ENCODE data around the gene SLC34A2. TPM values are rescaled to one million over a fixed set of nuclear protein-coding genes. Genes with fewer than 3 reads are reported as not detected.
"Not testable (repeated sequence)": the region's sequence is repeated elsewhere in the genome, so short reads cannot be mapped to it uniquely, and the experiment has no call there.

SLC34A2 gene
- total RNA-seq, 1 donor from 2014 or later, result 0.32 TPM

GRCh38 chr4:25656031-25656430 lies 380 bp downstream of the SLC34A2 start:
- TF ChIP-seq, protein P1, sequence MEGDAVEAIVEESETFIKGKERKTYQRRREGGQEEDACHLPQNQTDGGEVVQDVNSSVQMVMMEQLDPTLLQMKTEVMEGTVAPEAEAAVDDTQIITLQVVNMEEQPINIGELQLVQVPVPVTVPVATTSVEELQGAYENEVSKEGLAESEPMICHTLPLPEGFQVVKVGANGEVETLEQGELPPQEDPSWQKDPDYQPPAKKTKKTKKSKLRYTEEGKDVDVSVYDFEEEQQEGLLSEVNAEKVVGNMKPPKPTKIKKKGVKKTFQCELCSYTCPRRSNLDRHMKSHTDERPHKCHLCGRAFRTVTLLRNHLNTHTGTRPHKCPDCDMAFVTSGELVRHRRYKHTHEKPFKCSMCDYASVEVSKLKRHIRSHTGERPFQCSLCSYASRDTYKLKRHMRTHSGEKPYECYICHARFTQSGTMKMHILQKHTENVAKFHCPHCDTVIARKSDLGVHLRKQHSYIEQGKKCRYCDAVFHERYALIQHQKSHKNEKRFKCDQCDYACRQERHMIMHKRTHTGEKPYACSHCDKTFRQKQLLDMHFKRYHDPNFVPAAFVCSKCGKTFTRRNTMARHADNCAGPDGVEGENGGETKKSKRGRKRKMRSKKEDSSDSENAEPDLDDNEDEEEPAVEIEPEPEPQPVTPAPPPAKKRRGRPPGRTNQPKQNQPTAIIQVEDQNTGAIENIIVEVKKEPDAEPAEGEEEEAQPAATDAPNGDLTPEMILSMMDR (IDR thresholded peaks at IDR 0.05; ENCODE audit: insufficient read depth, low read depth, low read length), result no peak
- TF ChIP-seq EZH2 (IDR thresholded peaks at IDR 0.05; ENCODE audit: insufficient read depth, low read length), result no peak
- FAIRE-seq (no peak), DNase-seq (ENCODE audit: low read depth) (no peak)
- H3K9me3 ChIP-seq (ENCODE audit: insufficient read depth, low read depth, low read length), result no peaks in the 10 kb centered on the region
- Mint-ChIP-seq H3K27me3 (ENCODE audit: low read depth, unreplicated experiment) (peaks cover 65% of the 10 kb centered on the region), H3K9me3 (ENCODE audit: unreplicated experiment) (no peaks in the 10 kb centered on the region), H3K4me3 (ENCODE audit: unreplicated experiment) (no peak overlapping the region), H3K36me3 (ENCODE audit: low read depth, unreplicated experiment) (no peaks in the 10 kb centered on the region), H3K27ac (ENCODE audit: unreplicated experiment) (no peak overlapping the region), H3K4me1 (ENCODE audit: low read depth, unreplicated experiment) (peaks cover 23% of the 10 kb centered on the region)
- no peaks in the 10 kb centered on the region for H3K79me2 ChIP-seq (ENCODE audit: insufficient read depth, low read length)
- H2AFZ ChIP-seq (ENCODE audit: low read depth, low read length), result no peak overlapping the region
- H3K4me2 ChIP-seq (ENCODE audit: low read length), result peak overlapping the region; percentile 68
- H3K9ac ChIP-seq (ENCODE audit: low read length), result no peak overlapping the region
- no peaks in the 10 kb centered on the region for H3K36me3 ChIP-seq (ENCODE audit: insufficient read depth, low read length)
- H3K4me3 ChIP-seq (ENCODE audit: insufficient read depth, low read depth, low read length), result peak overlapping the region; percentile 23
- peaks cover 24% of the 10 kb centered on the region for H3K4me1 ChIP-seq (ENCODE audit: insufficient read depth, low read length)
- H3K27ac ChIP-seq (ENCODE audit: low read depth, low read length), result no peak overlapping the region
- no peaks in the 10 kb centered on the region for H4K20me1 ChIP-seq (ENCODE audit: insufficient read depth, low read length)
- peaks cover 31% of the 10 kb centered on the region for H3K27me3 ChIP-seq (ENCODE audit: insufficient read depth, low read length)

DNA sequence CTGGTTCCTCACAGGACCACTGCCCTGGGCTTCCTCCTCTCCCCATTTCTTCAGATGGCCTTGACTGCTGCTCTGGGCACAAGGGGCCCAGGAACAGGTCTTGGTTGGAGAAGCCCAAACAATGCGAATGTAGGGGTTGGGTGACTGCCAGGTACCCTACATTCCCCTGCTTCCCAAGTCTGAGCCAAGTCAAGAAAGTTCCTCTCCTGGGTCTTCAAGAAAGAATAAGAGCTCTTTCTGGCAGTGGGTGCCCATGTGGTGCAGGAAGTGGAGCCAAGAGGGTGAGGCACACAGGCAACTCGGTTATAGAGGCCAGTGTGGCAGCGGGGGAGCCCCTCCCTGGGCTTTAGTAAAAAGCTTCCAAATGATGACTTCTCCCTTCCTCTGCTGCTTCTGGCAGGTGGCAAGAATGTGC lies 2.7 kb downstream of the SLC34A2 start:
- peaks cover 11% of the 10 kb centered on the region for H3K4me1 Mint-ChIP-seq (ENCODE audit: low read depth, unreplicated experiment)
- no peaks in the 10 kb centered on the region for H3K36me3 Mint-ChIP-seq (ENCODE audit: low read depth, unreplicated experiment)
- DNase-seq (ENCODE audit: low read depth) (no peak), FAIRE-seq (no peak)
- no peaks in the 10 kb centered on the region for H3K9me3 ChIP-seq (ENCODE audit: insufficient read depth, low read depth, low read length)
- H3K27me3 Mint-ChIP-seq (ENCODE audit: low read depth, unreplicated experiment), result peaks cover 75% of the 10 kb centered on the region
- no peak overlapping the region for H3K4me3 ChIP-seq (ENCODE audit: insufficient read depth, low read depth, low read length)
- no peak overlapping the region for H3K27ac Mint-ChIP-seq (ENCODE audit: unreplicated experiment)
- no peak overlapping the region for H3K9ac ChIP-seq (ENCODE audit: low read length)
- no peak overlapping the region for H3K27ac ChIP-seq (ENCODE audit: low read depth, low read length)
- TF ChIP-seq, protein P1 (IDR thresholded peaks at IDR 0.05; ENCODE audit: insufficient read depth, low read depth, low read length), result no peak
- TF ChIP-seq EZH2 (IDR thresholded peaks at IDR 0.05; ENCODE audit: insufficient read depth, low read length), result no peak
- H3K27me3 ChIP-seq (ENCODE audit: insufficient read depth, low read length), result peaks cover 31% of the 10 kb centered on the region
- peaks cover 9% of the 10 kb centered on the region for H3K4me1 ChIP-seq (ENCODE audit: insufficient read depth, low read length)
- no peaks in the 10 kb centered on the region for H3K79me2 ChIP-seq (ENCODE audit: insufficient read depth, low read length)
- no peaks in the 10 kb centered on the region for H3K9me3 Mint-ChIP-seq (ENCODE audit: unreplicated experiment)
- H2AFZ ChIP-seq (ENCODE audit: low read depth, low read length), result no peak overlapping the region
- H3K4me2 ChIP-seq (ENCODE audit: low read length), result no peak overlapping the region
- H3K36me3 ChIP-seq (ENCODE audit: insufficient read depth, low read length), result no peaks in the 10 kb centered on the region
- no peaks in the 10 kb centered on the region for H4K20me1 ChIP-seq (ENCODE audit: insufficient read depth, low read length)
- no peak overlapping the region for H3K4me3 Mint-ChIP-seq (ENCODE audit: unreplicated experiment)

DNA sequence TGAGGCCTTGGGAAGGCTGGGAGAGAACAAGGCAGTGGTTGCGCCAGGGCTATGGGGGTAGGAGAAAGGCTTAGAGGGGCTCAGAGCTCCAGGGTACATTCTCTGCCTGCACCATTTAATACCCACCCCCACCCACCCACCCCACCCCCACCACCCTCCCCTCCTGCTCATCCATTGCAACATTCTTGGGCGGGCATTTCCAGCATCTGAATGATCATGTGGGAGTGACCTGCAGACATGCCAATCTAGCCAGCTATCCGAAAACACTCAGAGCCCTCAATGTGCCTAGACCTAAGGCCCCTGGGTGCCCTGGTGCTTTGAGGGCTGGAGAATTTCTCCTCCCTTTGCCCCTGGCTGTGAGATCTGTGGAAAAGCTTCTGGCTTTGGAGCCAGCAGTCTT lies 3.1 kb downstream of the SLC34A2 start:
- peaks cover 32% of the 10 kb centered on the region for H3K27me3 ChIP-seq (ENCODE audit: insufficient read depth, low read length)

DNA sequence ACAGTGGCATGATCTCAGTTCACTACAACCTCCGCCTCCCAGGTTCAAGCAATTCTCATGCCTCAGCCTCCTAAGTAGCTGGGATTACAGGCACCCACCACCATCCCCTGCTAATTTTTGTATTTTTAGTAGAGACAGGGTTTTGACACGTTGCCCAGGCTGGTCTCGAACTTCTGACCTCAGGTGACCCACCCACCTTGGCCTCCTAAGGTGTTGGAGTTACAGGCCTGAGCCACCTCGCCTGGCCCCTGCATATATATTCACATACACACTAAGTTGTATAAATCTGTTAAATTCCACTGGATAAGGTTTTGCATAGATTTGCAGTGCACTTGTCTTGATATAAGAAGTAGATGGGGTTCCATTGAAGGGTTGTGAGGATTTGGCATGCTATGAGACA lies 5.8 kb downstream of the SLC34A2 start:
- H3K27me3 ChIP-seq (ENCODE audit: insufficient read depth, low read length), result peaks cover 15% of the 10 kb centered on the region
- H3K27ac Mint-ChIP-seq (ENCODE audit: unreplicated experiment); H3K4me1 ChIP-seq (ENCODE audit: insufficient read depth, low read length); H3K9me3 ChIP-seq (ENCODE audit: insufficient read depth, low read depth, low read length); H3K36me3 Mint-ChIP-seq (ENCODE audit: low read depth, unreplicated experiment); H3K27ac ChIP-seq (ENCODE audit: low read depth, low read length); H2AFZ ChIP-seq (ENCODE audit: low read depth, low read length); H3K4me3 Mint-ChIP-seq (ENCODE audit: unreplicated experiment); H4K20me1 ChIP-seq (ENCODE audit: insufficient read depth, low read length); H3K4me2 ChIP-seq (ENCODE audit: low read length); H3K9me3 Mint-ChIP-seq (ENCODE audit: unreplicated experiment); H3K36me3 ChIP-seq (ENCODE audit: insufficient read depth, low read length); H3K9ac ChIP-seq (ENCODE audit: low read length); FAIRE-seq; H3K4me3 ChIP-seq (ENCODE audit: insufficient read depth, low read depth, low read length); H3K79me2 ChIP-seq (ENCODE audit: insufficient read depth, low read length); H3K4me1 Mint-ChIP-seq (ENCODE audit: low read depth, unreplicated experiment); DNase-seq (ENCODE audit: low read depth): not testable (repeated sequence)
- H3K27me3 Mint-ChIP-seq (ENCODE audit: low read depth, unreplicated experiment), result peaks cover 71% of the 10 kb centered on the region

More for the DNA sequence above, 3.1 kb downstream of the SLC34A2 start:
- H3K4me1 Mint-ChIP-seq (ENCODE audit: low read depth, unreplicated experiment), result peaks cover 11% of the 10 kb centered on the region
- Histone ChIP-seq H3K27ac (ENCODE audit: low read depth, low read length) (no peak overlapping the region), H4K20me1 (ENCODE audit: insufficient read depth, low read length) (no peaks in the 10 kb centered on the region), H3K36me3 (ENCODE audit: insufficient read depth, low read length) (no peaks in the 10 kb centered on the region), H3K9ac (ENCODE audit: low read length) (no peak overlapping the region), H3K9me3 (ENCODE audit: insufficient read depth, low read depth, low read length) (no peaks in the 10 kb centered on the region), H3K4me3 (ENCODE audit: insufficient read depth, low read depth, low read length) (no peak overlapping the region), H3K4me1 (ENCODE audit: insufficient read depth, low read length) (peaks cover 9% of the 10 kb centered on the region), H3K4me2 (ENCODE audit: low read length) (no peak overlapping the region), H2AFZ (ENCODE audit: low read depth, low read length) (no peak overlapping the region), H3K79me2 (ENCODE audit: insufficient read depth, low read length) (no peaks in the 10 kb centered on the region)
- no peak overlapping the region for H3K27ac Mint-ChIP-seq (ENCODE audit: unreplicated experiment)
- TF ChIP-seq, protein P1 (IDR thresholded peaks at IDR 0.05; ENCODE audit: insufficient read depth, low read depth, low read length), result no peak
- TF ChIP-seq EZH2 (IDR thresholded peaks at IDR 0.05; ENCODE audit: insufficient read depth, low read length), result no peak
- no peaks in the 10 kb centered on the region for H3K9me3 Mint-ChIP-seq (ENCODE audit: unreplicated experiment)
- H3K36me3 Mint-ChIP-seq (ENCODE audit: low read depth, unreplicated experiment), result no peaks in the 10 kb centered on the region
- FAIRE-seq (no peak), DNase-seq (ENCODE audit: low read depth) (no peak)
- H3K4me3 Mint-ChIP-seq (ENCODE audit: unreplicated experiment), result no peak overlapping the region
- H3K27me3 Mint-ChIP-seq (ENCODE audit: low read depth, unreplicated experiment), result peaks cover 78% of the 10 kb centered on the region
